Tibial nerve (tissue), 4 donors: Measurements from ENCODE around the gene DNAH5. TPM values are rescaled to one million over a fixed set of nuclear protein-coding genes. Genes with fewer than 3 reads are reported as not detected.

Source experiments
- DNase-seq, 2 donors: peaks; one replicate each; pipeline ENCODE4 v3.0.0-alpha.2; 2019; ENCODE audit warnings: low spot score in 2 of 2
- H3K27ac ChIP-seq, 4 donors: fragments of 200-600 bp; sonication (generic) in 3 of 4; one replicate each; pipeline ENCODE4 v1.5.1; 2017 to 2019; ENCODE audit warnings: mild to moderate bottlenecking in 1 of 4
- H3K27me3 ChIP-seq, 2 donors: fragments of 200-600 bp; sonication (generic) in 1 of 2; one replicate each; pipeline versions ENCODE4 v1.5.1 to v1.6.0; 2017 to 2019
- H3K36me3 ChIP-seq, 3 donors: fragments of 200-600 bp; sonication (generic); one replicate each; pipeline ENCODE4 v1.5.1; 2018 to 2019
- H3K4me1 ChIP-seq, 4 donors: fragments of 200-600 bp; sonication (generic) in 3 of 4; one replicate each; pipeline ENCODE4 v1.5.1; 2017 to 2019
- H3K4me3 ChIP-seq, 4 donors: fragments of 200-600 bp; sonication (generic) in 3 of 4; one replicate each; pipeline ENCODE4 v1.5.1; 2017 to 2019; ENCODE audit warnings: mild to moderate bottlenecking in 1 of 4, moderate library complexity in 1 of 4
- H3K9me3 ChIP-seq, 4 donors: fragments of 200-600 bp; sonication (generic) in 3 of 4; one replicate each; pipeline ENCODE4 v1.5.1; 2017 to 2019
- CTCF ChIP-seq, 5 experiments: fragments of 200-600 bp in 3 of 5; fragments of 450-650 bp in 2 of 5; sonication (generic) in 3 of 5; IDR thresholded peaks; one replicate each; pipeline ENCODE4 v1.5.1; 2016 to 2019; ENCODE audit warnings: antibody characterized with exemption in 5 of 5, mild to moderate bottlenecking in 3 of 5, moderate library complexity in 2 of 5
- EP300 ChIP-seq, 2 donors: sonication (generic); formaldehyde crosslinking; IDR thresholded peaks; one replicate each; pipeline ENCODE4 v1.6.1; 2017; ENCODE audit warnings: antibody characterized with exemption in 2 of 2, mild to moderate bottlenecking in 1 of 2
- POLR2A ChIP-seq, 2 donors: fragments of 450-650 bp; IDR thresholded peaks; one replicate each; pipeline ENCODE4 v1.6.1; 2017; ENCODE audit warnings: antibody characterized with exemption in 2 of 2, mild to moderate bottlenecking in 2 of 2, moderate library complexity in 2 of 2
- WGBS, 2 donors: methylation state at CpG; one replicate each; pipeline ENCODE4 v1.1.5; 2018; 5-methylcytosine and 5-hydroxymethylcytosine counted together
- total RNA-seq, 4 donors: library from RNA; depleted of rRNA; stranded (reverse); fragments of >200 nt; gene quantifications; one replicate each; pipeline ENCODE4 v1.1.0, GENCODE V29; 2016

Gene DNAH5
- total RNA-seq, 4 donors from 2014 or later = 0.21 to 0.60 (median 0.31) TPM

GRCh38 chr5:13976867-13977830 lies 32.7 kb upstream of the DNAH5 start:
- H3K4me3 ChIP-seq = no peak overlapping the region
- WGBS, 2 donors = 66 to 71% methylated on average over 11 of the region's 11 CpGs
- no peak for DNase-seq
- no peak for TF ChIP-seq EP300 (IDR thresholded peaks at IDR 0.05)
- TF ChIP-seq POLR2A (IDR thresholded peaks at IDR 0.05) = no peak
- TF ChIP-seq CTCF (IDR thresholded peaks at IDR 0.05) = peak in 1 of 5 experiments; percentile 16
- H3K9me3 ChIP-seq = no peaks in the 10 kb centered on the region
- no peak overlapping the region for H3K27ac ChIP-seq
- H3K4me1 ChIP-seq = no peaks in the 10 kb centered on the region
- H3K27me3 ChIP-seq = no peaks in the 10 kb centered on the region
- no peaks in the 10 kb centered on the region for H3K36me3 ChIP-seq

GRCh38 chr5:13976223-13976622 lies 31.7 kb upstream of the DNAH5 start:
- DNase-seq = no peak
- no peaks in the 10 kb centered on the region for H3K36me3 ChIP-seq
- no peak overlapping the region for H3K4me3 ChIP-seq
- 51 to 59% methylated on average over 2 of the region's 2 CpGs for WGBS, 2 donors
- no peaks in the 10 kb centered on the region for H3K27me3 ChIP-seq
- H3K27ac ChIP-seq = no peak overlapping the region
- H3K4me1 ChIP-seq = no peaks in the 10 kb centered on the region
- H3K9me3 ChIP-seq = no peaks in the 10 kb centered on the region
- TF ChIP-seq EP300 (IDR thresholded peaks at IDR 0.05) = no peak
- no peak for TF ChIP-seq CTCF (IDR thresholded peaks at IDR 0.05)
- no peak for TF ChIP-seq POLR2A (IDR thresholded peaks at IDR 0.05)

GRCh38 chr5:13975246-13975645 lies 30.8 kb upstream of the DNAH5 start:
- Histone ChIP-seq H3K9me3 (peaks cover 0 to 5% (median 0%) of the 10 kb centered on the region in 4 donors), H3K4me1 (no peaks in the 10 kb centered on the region), H3K27me3 (no peaks in the 10 kb centered on the region), H3K36me3 (no peaks in the 10 kb centered on the region), H3K27ac (no peak overlapping the region), H3K4me3 (no peak overlapping the region)
- no peak for DNase-seq
- TF ChIP-seq POLR2A (IDR thresholded peaks at IDR 0.05) (no peak), EP300 (IDR thresholded peaks at IDR 0.05) (no peak)
- WGBS, 2 donors = 87 to 91% methylated on average over 2 of the region's 2 CpGs

GRCh38 chr5:13973724-13974123 lies 29.2 kb upstream of the DNAH5 start:
- Histone ChIP-seq H3K9me3 (peaks cover 0 to 5% (median 0%) of the 10 kb centered on the region in 4 donors), H3K36me3 (no peaks in the 10 kb centered on the region), H3K27ac (no peak overlapping the region), H3K27me3 (no peaks in the 10 kb centered on the region), H3K4me3 (no peak overlapping the region), H3K4me1 (no peaks in the 10 kb centered on the region)
- WGBS, 2 donors = 86 to 89% methylated on average over 6 of the region's 6 CpGs
- no peak for DNase-seq
- TF ChIP-seq POLR2A (IDR thresholded peaks at IDR 0.05) (no peak), EP300 (IDR thresholded peaks at IDR 0.05) (no peak), CTCF (IDR thresholded peaks at IDR 0.05) (no peak)

- H3K9me3 ChIP-seq = peaks cover 0 to 10% (median 0%) of the 10 kb centered on the region in 4 donors
- H3K36me3 ChIP-seq = no peaks in the 10 kb centered on the region
- no peak for DNase-seq
- no peak overlapping the region for H3K27ac ChIP-seq
- WGBS, 2 donors = 65 to 81% methylated on average over 7 of the region's 7 CpGs
- no peaks in the 10 kb centered on the region for H3K4me1 ChIP-seq
- no peak for TF ChIP-seq EP300 (IDR thresholded peaks at IDR 0.05)
- TF ChIP-seq POLR2A (IDR thresholded peaks at IDR 0.05) = no peak
- no peak for TF ChIP-seq CTCF (IDR thresholded peaks at IDR 0.05)
- no peak overlapping the region for H3K4me3 ChIP-seq
- H3K27me3 ChIP-seq = no peaks in the 10 kb centered on the region
Observed at GRCh38 chr5:13972029-13972428, 27.5 kb upstream of the DNAH5 start.
